GM19468 (cell line): ENCODE data around the gene LNP1.
"Not testable (repeated sequence)": the region's sequence is repeated elsewhere in the genome, so short reads cannot be mapped to it uniquely, and the experiment has no call there.

Source experiments
- ATAC-seq: cut with Tn5 transposase; IDR thresholded peaks from one replicate; pipeline ENCODE4 v1.9.1; 2021; ENCODE audit warnings: mild to moderate bottlenecking, moderate library complexity, moderate number of reproducible peaks; ENCODE audit not compliant: unreplicated experiment; ENCODE audit errors: extremely low read depth

LNP1 gene

GRCh38 chr3:100400780-100401673 lies at the start of gene LNP1, which contains the start of gene TOMM70:
Gene LNP1, plus strand, starts transcription at chr3:100401539. Its CDS starts 28,191 bp downstream, at chr3:100429730.
Gene TOMM70, minus strand, starts transcription at chr3:100401089. Its CDS starts 140 bp downstream, at chr3:100400949.
- ATAC-seq = peak; percentile 75

DNA sequence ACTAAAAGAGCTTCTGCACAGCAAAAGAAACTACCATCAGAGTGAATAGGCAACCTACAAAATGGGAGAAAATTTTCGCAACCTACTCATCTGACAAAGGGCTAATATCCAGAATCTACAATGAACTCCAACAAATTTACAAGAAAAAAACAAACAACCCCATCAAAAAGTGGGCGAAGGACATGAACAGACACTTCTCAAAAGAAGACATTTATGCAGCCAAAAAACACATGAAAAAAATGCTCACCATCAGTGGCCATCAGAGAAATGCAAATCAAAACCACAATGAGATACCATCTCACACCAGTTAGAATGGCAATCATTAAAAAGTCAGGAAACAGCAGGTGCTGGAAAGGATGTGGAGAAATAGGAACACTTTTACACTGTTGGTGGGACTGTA lies 49.6 kb upstream of the LNP1 start:
- ATAC-seq = not testable (repeated sequence)

GRCh38 chr3:100352296-100353231 lies 48.8 kb upstream of the LNP1 start:
- no peak for ATAC-seq

- ATAC-seq = no peak
Measured at GRCh38 chr3:100354850-100355249, 46.5 kb upstream of the LNP1 start.

DNA sequence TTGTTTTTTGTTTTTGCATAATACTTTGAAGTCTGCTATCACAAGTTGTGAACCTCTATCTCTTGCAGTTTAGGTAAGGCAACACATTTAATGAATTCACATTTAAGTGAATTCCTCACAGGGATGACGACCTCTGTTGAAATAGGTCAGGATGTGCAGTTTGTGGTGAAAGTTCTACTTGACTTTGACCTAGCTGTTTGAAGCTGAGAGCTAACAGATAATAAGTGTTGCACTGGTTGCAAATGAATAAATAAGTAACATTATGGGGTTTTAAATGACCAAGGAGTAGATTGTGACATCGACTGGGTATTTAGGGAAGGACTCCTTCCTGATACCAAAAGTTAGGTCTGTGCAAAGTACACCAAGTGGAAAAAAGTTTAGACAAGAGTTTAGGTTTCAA lies 42.9 kb upstream of the LNP1 start:
- no peak for ATAC-seq

DNA sequence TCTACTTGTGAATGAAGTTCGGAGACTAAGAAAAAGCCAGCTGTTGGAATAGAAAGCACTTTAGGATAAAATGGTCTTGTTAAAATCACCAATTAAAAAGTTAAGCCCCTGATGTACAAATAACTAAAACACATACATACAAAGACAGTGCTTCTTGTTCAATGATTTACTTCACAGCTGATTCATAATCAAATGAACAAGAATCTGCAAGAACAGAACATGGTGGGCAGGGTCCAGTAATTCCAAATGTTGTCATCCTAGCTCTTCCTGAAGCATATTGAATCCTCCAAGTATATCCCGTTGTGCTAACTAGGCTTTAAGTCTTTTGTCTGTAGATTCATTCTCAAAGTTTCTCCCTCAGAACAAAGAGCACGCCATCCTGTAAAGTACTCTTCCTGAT lies 42.3 kb upstream of the LNP1 start:
- no peak for ATAC-seq

DNA sequence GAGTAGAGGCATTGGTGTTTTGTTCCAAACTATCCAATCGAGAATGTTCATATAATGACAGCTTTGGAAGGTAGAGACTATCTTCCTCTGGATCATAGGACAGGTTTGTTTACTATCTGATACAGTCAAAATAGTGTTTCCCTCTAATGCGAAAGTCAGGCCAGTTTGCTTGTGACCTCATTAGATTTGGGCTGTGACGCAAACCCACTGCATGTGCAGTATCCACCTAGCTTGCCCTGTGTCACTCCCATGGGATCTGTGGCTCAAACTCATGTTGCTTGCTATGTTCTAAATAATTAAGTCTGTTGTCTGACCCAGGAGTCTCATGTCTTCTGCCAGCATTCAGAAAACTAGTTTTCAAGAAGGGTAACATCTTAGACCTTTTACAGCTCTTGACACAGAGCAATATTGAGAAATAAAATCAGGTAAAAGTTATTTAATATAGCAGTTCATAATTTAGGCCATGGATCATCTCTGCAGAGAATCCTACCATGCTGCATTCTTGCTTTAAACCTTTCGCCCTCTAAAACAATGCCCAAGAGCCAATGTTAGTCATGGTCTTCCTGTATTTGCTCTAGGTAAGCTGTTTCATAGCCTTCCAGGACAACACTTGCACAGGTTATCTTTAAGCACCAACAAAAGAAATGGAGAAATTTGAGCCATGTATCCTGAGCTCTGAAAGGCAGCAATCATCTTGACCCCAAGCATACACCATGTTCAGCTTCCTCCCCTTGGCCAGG lies 40.4 kb upstream of the LNP1 start:
- ATAC-seq = no peak

GRCh38 chr3:100361897-100362296 lies 39.4 kb upstream of the LNP1 start:
- ATAC-seq = no peak

GRCh38 chr3:100364421-100364820 lies 36.9 kb upstream of the LNP1 start:
- ATAC-seq = no peak

DNA sequence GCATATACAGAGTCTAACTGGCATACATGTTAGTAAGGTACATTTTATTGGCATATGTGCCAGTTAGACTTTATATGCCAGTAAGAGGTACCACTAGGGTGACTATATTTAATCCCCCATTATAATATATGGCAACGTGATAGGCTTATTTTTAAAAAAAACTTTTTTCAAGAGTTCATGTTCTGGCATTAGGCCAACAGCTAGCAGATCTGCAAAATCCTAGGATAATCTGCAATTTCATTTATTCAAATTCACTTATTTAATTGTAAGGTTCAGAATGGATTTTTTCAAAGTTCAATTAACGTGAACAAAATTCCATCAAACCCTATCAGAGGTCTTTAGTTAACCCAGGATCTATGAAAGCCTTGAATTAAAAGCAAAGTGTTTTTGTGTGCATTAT lies 34.9 kb upstream of the LNP1 start:
- no peak for ATAC-seq

DNA sequence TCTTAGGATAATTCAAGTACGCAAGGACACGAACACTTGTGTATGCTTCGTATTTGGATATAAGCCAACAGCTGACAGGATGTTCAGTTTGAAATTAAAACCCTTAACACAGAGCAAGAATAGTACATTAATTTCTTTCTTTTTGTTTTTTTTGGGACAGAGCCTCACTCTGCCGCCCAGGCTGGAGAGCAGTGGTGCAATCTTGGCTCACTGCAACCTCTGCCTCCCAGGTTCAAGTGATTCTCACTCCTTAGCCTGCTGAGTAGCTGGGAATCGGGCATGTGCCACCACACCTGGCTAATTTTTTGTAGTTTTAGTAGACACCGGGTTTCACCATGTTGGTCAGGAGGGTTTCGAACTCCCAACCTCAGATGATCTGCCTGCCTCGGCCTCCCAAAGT lies 32.9 kb upstream of the LNP1 start:
- no peak for ATAC-seq

DNA sequence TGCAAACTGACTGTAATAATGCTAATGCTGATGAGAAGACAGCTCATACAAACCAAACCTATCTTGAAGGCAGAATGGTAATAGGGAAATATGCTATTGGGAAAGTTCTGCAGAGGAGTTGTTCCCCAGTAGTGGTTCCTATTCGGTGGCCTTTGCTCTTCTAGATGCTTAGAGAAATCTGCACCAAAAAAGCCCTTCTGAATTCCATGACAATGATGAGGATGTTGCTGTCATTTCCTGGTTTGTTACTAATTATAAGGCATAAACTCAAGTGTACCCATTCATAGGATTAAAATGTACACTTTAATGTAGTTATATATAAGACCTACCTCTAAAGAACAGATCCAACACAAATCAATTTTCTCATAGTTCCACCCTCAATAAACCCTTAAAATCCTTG lies 30.6 kb upstream of the LNP1 start:
- no peak for ATAC-seq

DNA sequence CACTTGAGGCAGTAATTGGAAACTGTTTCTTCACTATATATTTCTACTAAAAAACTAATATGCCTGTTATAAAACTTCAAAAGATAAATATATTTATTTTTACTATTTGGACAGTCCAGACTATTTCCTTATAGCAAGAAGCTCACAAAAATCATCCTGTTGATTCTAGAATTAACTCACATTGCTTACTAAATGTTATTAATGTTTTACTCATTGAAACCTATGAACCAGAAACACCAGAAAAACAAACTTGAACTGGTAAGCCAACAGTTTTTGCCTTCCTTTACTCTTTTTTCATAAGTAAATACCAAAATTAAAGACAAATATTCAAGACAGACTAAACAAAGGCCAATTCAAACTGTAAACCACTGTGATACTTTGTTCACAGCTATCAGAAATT lies 26.8 kb upstream of the LNP1 start:
- no peak for ATAC-seq

DNA sequence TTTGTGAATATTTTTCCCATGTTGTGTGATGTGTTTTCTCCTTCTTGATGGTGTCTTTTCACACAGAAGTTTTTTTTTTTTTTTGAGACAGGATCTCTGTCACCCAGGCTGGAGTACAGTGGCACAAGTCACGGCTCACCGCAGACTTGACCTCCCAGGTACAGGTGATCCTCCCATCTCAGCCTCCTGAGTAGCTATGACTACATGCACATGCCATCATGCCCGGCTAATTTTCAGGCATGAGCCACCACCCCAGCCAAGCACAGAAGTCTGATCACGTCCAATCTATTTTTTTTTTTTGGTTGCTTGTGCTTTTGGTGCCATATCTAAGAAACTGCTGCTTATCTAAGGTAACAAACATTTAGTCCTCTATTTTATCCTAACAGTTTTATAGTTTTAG lies 25.0 kb upstream of the LNP1 start:
- ATAC-seq = no peak

DNA sequence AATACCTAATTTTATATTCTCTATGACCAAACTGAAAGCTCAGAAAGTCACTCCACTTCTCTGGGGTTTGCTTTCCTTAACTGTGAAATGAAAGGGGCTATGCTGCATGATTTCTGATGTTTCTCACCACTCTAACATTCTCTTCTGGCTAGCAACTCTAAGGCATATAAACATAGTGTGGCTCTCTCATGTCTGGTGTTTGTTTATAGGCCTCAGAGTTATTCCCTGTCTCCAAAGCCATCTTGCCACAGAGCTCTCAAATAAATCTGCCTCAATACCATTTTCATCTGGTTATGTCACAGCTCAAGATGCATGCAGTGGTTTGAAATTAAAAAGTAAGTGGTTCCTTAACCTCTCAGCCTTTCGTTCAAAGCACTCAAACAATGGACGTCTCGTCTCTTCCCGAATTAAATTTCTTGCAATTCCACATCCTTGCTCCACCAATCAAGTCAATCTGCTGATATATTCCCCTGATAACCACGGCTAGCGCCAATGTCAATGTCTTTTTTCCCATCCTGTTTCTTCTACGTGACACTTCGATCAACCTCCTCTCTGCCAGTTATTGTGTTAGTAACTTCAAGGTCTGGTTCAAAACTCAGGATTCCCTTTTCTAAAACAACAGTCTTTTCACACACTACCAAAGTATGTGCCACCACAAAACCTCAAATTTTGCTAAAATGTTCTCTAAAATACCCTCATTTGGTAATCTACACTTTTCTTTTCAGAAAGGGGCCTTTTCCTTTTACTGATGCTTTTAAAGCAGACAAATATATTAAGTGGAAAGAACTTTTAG lies 16.4 kb upstream of the LNP1 start:
- no peak for ATAC-seq

DNA sequence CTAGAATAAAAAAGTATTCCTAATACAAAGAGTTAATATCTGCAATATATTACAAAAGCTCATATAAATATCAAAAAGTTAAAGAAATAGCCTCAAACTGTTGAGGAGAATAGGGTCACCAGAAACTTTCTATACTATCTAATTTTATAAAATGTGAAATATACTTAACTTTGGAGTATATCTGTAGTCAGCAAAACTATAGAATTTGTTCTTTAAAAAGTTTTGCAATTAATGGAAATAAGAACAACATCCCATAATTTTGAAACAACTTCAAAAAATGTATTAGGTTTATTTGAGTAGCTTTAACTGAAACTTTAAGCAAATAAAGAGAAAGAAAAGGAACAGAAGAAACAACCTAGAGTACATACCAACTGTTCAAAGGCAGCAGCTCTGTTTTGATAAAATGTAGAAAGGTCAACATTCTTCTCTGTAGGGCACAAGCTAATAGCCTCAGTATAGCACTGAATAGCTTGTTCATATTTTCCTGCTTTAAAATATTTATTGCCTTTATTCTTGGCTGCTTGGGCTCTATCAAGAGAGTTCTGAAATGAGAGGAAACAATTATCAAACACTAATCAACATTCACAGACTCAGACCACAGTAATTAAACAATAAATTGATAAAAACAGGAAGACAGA lies 14.8 kb upstream of the LNP1 start:
- no peak for ATAC-seq

DNA sequence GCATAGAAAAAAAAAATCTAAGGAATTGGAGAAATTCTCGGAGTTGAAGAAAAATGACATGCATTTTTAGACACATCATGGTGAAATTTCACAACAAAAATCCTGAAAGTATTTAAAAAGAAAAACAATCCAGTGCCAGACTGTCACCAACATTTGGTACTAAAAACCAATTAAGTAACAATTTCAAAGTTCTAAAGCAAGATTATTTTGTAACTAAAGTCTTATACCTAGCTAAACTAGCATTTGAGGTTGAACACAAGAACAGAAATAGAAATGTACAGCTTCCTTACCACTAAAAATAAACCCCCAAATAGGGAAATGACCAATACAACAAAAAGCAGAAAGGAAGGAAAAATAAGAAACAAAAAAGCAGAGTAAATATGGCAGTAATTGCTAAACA lies 12.3 kb upstream of the LNP1 start:
- ATAC-seq = no peak

DNA sequence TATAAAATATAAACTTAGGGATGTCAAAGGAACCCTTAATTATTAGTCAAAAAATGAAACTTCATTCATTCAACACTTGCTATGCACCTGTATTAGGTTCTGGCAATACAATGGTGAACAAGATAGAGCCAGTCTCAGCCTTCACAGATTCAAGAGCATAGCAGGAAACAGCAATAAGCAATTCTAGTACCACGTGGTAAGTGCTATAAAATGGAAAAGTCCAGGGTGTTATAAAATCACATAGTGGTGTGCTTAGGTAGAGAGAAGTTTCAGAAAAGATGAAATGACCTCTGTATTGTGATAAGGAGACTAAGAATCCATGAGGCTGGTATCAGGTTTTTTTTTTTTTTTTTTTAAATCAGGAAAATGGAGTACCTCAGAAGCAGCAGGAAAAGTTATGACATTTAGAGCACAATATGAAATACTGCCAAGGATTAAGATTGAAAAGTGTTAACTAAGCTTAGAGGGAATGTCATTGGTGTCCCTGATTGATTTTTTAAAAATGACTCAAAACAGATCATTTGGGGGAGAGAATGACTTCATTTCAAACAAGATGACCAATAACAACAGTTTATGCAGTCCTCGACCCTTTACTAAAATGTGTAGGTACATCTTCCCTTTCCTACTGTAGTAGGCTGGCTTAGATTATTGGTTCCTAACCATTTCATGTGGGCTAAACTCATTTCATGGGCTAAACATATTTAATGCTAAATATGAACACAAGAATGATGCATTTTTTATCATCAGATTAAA lies 5.5 kb upstream of the LNP1 start:
- no peak for ATAC-seq
